HEK293 (cell line): ENCODE measurements around the gene FAM174B.

ENCODE experiments used
- CTCF ChIA-PET: fragments of 350-600 bp; formaldehyde crosslinking; extraction: SDS; loops from one replicate; lab custom pipeline; 2021; ENCODE audit warnings: antibody characterized with exemption; lab: Yijun Ruan, JAX
- POLR2A ChIA-PET: fragments of 300-600 bp; formaldehyde crosslinking; extraction: SDS; loops from one replicate; lab custom pipeline; 2020; ENCODE audit warnings: antibody characterized with exemption, inconsistent platforms; lab: Yijun Ruan, JAX
- H3K27ac ChIP-seq: fragments of 200-500 bp; sonication (Bioruptor generic); 2 replicates; pipeline ENCODE4 v1.5.1; 2014; ENCODE audit warnings: low read depth, low read length, control low read depth, inconsistent platforms; ENCODE audit errors: extremely low read depth
- H3K36me3 ChIP-seq, 2 experiments: fragments of 200-500 bp in 1 of 2; sonication (Bioruptor generic) in 1 of 2; 1 replicate in 1 of 2; 2 replicates in 1 of 2; pipeline ENCODE4 v1.5.1; 2014 to 2017; ENCODE audit warnings: inconsistent platforms in 2 of 2, low read length in 2 of 2; ENCODE audit not compliant: control insufficient read depth in 2 of 2, insufficient read depth in 1 of 2
- H3K4me1 ChIP-seq: fragments of 200-500 bp; sonication (Bioruptor generic); 2 replicates; pipeline ENCODE4 v1.5.1; 2014; ENCODE audit warnings: mild to moderate bottlenecking, low read length, inconsistent platforms; ENCODE audit not compliant: control insufficient read depth, insufficient read depth
- H3K4me3 ChIP-seq: 2 replicates; pipeline ENCODE4 v1.5.1; 2011; ENCODE audit warnings: low read depth, mild to moderate bottlenecking, control low read depth, low read length, moderate library complexity
- H3K9me3 ChIP-seq: fragments of 200-500 bp; sonication (Bioruptor generic); 2 replicates; pipeline ENCODE4 v1.5.1; 2014; ENCODE audit warnings: low read depth, low read length, inconsistent platforms; ENCODE audit not compliant: control insufficient read depth, insufficient read depth
- BCL11A ChIP-seq: fragments of 450-650 bp; formaldehyde crosslinking; IDR thresholded peaks from 2 replicates; pipeline ENCODE4 v1.5.1; 2016; ENCODE audit warnings: low read depth, missing biosample characterization, missing genetic modification characterization
- BCL6B ChIP-seq: fragments of 450-650 bp; formaldehyde crosslinking; IDR thresholded peaks from 2 replicates; pipeline ENCODE4 v1.5.1; 2017; ENCODE audit warnings: missing biosample characterization, missing genetic modification characterization
- FEZF1 ChIP-seq: fragments of 450-650 bp; formaldehyde crosslinking; IDR thresholded peaks from 2 replicates; pipeline ENCODE4 v1.5.1; 2016; ENCODE audit warnings: missing biosample characterization, missing genetic modification characterization
- GLIS1 ChIP-seq: fragments of 450-650 bp; formaldehyde crosslinking; IDR thresholded peaks from 2 replicates; pipeline ENCODE4 v1.5.1; 2016; ENCODE audit warnings: missing biosample characterization, missing genetic modification characterization
- GLIS2 ChIP-seq: fragments of 450-650 bp; formaldehyde crosslinking; IDR thresholded peaks from 2 replicates; pipeline ENCODE4 v1.5.1; 2016; ENCODE audit warnings: missing biosample characterization, missing genetic modification characterization
- MYNN ChIP-seq: fragments of 450-650 bp; formaldehyde crosslinking; IDR thresholded peaks from 2 replicates; pipeline ENCODE4 v1.5.1; 2016; ENCODE audit warnings: missing biosample characterization, missing genetic modification characterization, borderline replicate concordance
- SETDB1 ChIP-seq: IDR thresholded peaks from one replicate; pipeline ENCODE4 v1.6.1; 2017; ENCODE audit warnings: mild to moderate bottlenecking, low read length, moderate library complexity, mixed read lengths; ENCODE audit not compliant: insufficient read length
- TSHZ1 ChIP-seq: fragments of 450-650 bp; formaldehyde crosslinking; IDR thresholded peaks from 2 replicates; pipeline ENCODE4 v1.5.1; 2016; ENCODE audit warnings: missing biosample characterization, missing genetic modification characterization, borderline replicate concordance
- ZBTB17 ChIP-seq: fragments of 450-650 bp; formaldehyde crosslinking; IDR thresholded peaks from 2 replicates; pipeline ENCODE4 v1.5.1; 2016; ENCODE audit warnings: missing biosample characterization, missing genetic modification characterization
- ZBTB20 ChIP-seq: fragments of 450-650 bp; formaldehyde crosslinking; IDR thresholded peaks from 2 replicates; pipeline ENCODE4 v1.5.1; 2016; ENCODE audit warnings: missing biosample characterization, missing genetic modification characterization
- ZNF211 ChIP-seq: fragments of 450-650 bp; formaldehyde crosslinking; IDR thresholded peaks from 2 replicates; pipeline ENCODE4 v1.5.1; 2016; ENCODE audit warnings: low read depth, missing biosample characterization, missing genetic modification characterization
- ZNF26 ChIP-seq: fragments of 450-650 bp; formaldehyde crosslinking; IDR thresholded peaks from 2 replicates; pipeline ENCODE4 v1.5.1; 2016; ENCODE audit warnings: missing biosample characterization, missing genetic modification characterization
- ZNF350 ChIP-seq: fragments of 450-650 bp; formaldehyde crosslinking; IDR thresholded peaks from 2 replicates; pipeline ENCODE4 v1.5.0; 2017; ENCODE audit warnings: missing biosample characterization, mild to moderate bottlenecking, missing genetic modification characterization
- ZNF530 ChIP-seq: fragments of 450-650 bp; formaldehyde crosslinking; IDR thresholded peaks from 2 replicates; pipeline ENCODE4 v1.5.1; 2016; ENCODE audit warnings: low read depth, missing biosample characterization, missing genetic modification characterization
- ZNF626 ChIP-seq: fragments of 450-650 bp; sonication (Bioruptor Pico); formaldehyde crosslinking; IDR thresholded peaks from 2 replicates; pipeline ENCODE4 v1.5.1; 2018; ENCODE audit warnings: missing biosample characterization, missing genetic modification characterization, inconsistent platforms
- ZNF664 ChIP-seq: fragments of 450-650 bp; formaldehyde crosslinking; IDR thresholded peaks from 2 replicates; pipeline ENCODE4 v1.5.1; 2016; ENCODE audit warnings: missing biosample characterization, missing genetic modification characterization

FAM174B gene

GRCh38 chr15:92665100-92665555, 9.6 kb upstream of the FAM174B start:
- TF ChIP-seq BCL6B (tag by site-specific recombination) (peak; percentile 87), MYNN (tag by site-specific recombination) (no peak), FEZF1 (peak; percentile 73)
- no peak overlapping the region for H3K27ac ChIP-seq
- ChIA-PET CTCF (interaction anchor here (1.4 kb wide), 1 partner anchor 143 kb away, joined by 4 read pairs; no protein-coding TSS in a partner anchor), POLR2A (interaction anchor here (0.6 kb wide), 1 partner anchor 28 kb away, joined by 3 read pairs; no protein-coding TSS in a partner anchor)
- H3K4me3 ChIP-seq = no peak overlapping the region
- H3K9me3 ChIP-seq = no peaks in the 10 kb centered on the region
- no peaks in the 10 kb centered on the region for H3K36me3 ChIP-seq
- peaks cover 29% of the 10 kb centered on the region for H3K4me1 ChIP-seq

- Histone ChIP-seq H3K9me3 (no peaks in the 10 kb centered on the region), H3K36me3 (no peaks in the 10 kb centered on the region), H3K4me3 (no peak overlapping the region), H3K27ac (no peak overlapping the region), H3K4me1 (peaks cover 29% of the 10 kb centered on the region)
- TF ChIP-seq GLIS1 (tag by site-specific recombination) = no peak
- no peak for TF ChIP-seq ZBTB17 (tag by site-specific recombination)
- no peak for TF ChIP-seq ZNF26
- TF ChIP-seq ZNF664 (tag by site-specific recombination) = 0 out of 2 replicates have a peak, but pooled peaks have one; percentile 6
- no peak for TF ChIP-seq ZBTB20 (tag by site-specific recombination)
- no peak for TF ChIP-seq TSHZ1 (tag by site-specific recombination)
- CTCF ChIA-PET = no interaction called here
- POLR2A ChIA-PET = interaction anchor here (0.6 kb wide), 1 partner anchor 29 kb away, joined by 3 read pairs; no protein-coding TSS in a partner anchor
These were observed 8.8 kb upstream of the FAM174B start for GRCh38 chr15:92664178-92664900.

DNA sequence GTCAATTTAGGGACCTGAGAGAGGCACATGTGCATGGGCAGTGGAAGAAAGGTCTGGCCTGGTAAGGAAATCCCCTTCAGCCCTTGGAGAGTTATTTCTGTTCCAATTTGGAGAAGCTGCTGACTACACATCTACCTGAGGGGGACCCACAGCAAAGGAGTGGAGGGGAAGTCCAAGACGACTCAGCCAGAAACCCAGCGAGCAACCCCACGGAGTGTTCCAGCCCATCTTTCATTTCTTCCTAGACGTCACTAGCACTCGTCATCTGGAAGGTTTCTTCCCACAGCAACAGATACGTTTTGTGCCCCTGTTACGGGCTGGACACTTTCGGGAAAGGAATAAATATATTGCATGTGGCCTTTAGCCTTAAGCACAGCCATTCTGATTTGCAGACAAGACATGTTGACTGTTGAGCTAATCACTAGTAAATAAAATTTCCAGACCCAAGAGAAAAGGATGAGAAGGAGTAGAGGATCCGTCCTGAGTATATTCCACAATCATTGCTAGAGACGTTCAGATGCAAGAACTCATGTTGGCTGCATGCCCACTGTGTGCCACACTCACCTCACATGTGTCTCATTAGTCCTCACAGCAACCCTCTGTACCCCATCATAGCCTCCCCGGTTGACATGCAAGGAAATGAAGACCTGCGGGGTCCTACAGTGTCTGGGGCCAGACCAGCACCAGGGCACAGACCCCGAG, 7.8 kb upstream of the FAM174B start:
- Histone ChIP-seq H3K36me3 (no peaks in the 10 kb centered on the region), H3K27ac (no peak overlapping the region), H3K4me3 (no peak overlapping the region), H3K9me3 (no peaks in the 10 kb centered on the region), H3K4me1 (peaks cover 29% of the 10 kb centered on the region)
- POLR2A ChIA-PET = no interaction called here
- no peak for TF ChIP-seq ZNF626 (tag by site-specific recombination)
- TF ChIP-seq ZNF211 (tag by site-specific recombination) = no peak
- TF ChIP-seq GLIS2 (tag by site-specific recombination) = no peak
- no peak for TF ChIP-seq ZNF530 (tag by site-specific recombination)
- TF ChIP-seq ZBTB20 (tag by site-specific recombination) = no peak
- no peak for TF ChIP-seq SETDB1
- no peak for TF ChIP-seq BCL11A (tag by site-specific recombination)
- no peak for TF ChIP-seq ZNF350 (tag by site-specific recombination)
- CTCF ChIA-PET = no interaction called here
